PFSK-1 (cell line): ENCODE measurements around the gene FAM210B.

ENCODE experiments used
- POLR2AphosphoS5 ChIP-seq: IDR thresholded peaks from 2 replicates; pipeline ENCODE4 v1.6.1; 2012; ENCODE audit warnings: low read depth, mild to moderate bottlenecking, control low read depth, low read length, moderate library complexity
- REST ChIP-seq, 2 experiments: IDR thresholded peaks; 2 replicates each; pipeline versions ENCODE4 v1.6.1 to v1.8.0; 2011 to 2012; ENCODE audit warnings: low read depth in 2 of 2, low read length in 2 of 2, control low read depth in 1 of 2, inconsistent platforms in 1 of 2, mild to moderate bottlenecking in 1 of 2, moderate library complexity in 1 of 2; ENCODE audit not compliant: insufficient read depth in 1 of 2
- SIN3A ChIP-seq: IDR thresholded peaks from 2 replicates; pipeline ENCODE4 v1.6.1; 2012; ENCODE audit warnings: mild to moderate bottlenecking, low read length, moderate library complexity, borderline replicate concordance; ENCODE audit not compliant: insufficient read depth
- TAF1 ChIP-seq: IDR thresholded peaks from 2 replicates; pipeline ENCODE4 v1.6.1; 2012; ENCODE audit warnings: low read length, control low read depth, borderline replicate concordance; ENCODE audit not compliant: insufficient read depth

GRCh38 chr20:56409956-56410355, 51.2 kb downstream of the FAM210B start:
- TF ChIP-seq POLR2AphosphoS5, result no peak
- TF ChIP-seq REST (IDR thresholded peaks at IDR 0.05; ENCODE audit: insufficient read depth in 1 of 2, low read depth in 2 of 2, low read length in 2 of 2), result no peak
- TF ChIP-seq SIN3A, result no peak
- TF ChIP-seq TAF1, result no peak
